GM20431 (cell line): ENCODE data around the gene MFAP5.
"Not testable (repeated sequence)": the region's sequence is repeated elsewhere in the genome, so short reads cannot be mapped to it uniquely, and the experiment has no call there.

Experiments used
- in situ Hi-C: fragments of 300-500 bp; cut with MseI, MboI; formaldehyde crosslinking; loops from one replicate; pipeline ENCODE4 v1.15.0; 2020; ENCODE audit warnings: low sequenced_read_pairs; ENCODE audit not compliant: unreplicated experiment

MFAP5 gene

GRCh38 chr12:8637244-8637643, 25.4 kb downstream of the MFAP5 start:
- in situ Hi-C loops: no loop called here

DNA sequence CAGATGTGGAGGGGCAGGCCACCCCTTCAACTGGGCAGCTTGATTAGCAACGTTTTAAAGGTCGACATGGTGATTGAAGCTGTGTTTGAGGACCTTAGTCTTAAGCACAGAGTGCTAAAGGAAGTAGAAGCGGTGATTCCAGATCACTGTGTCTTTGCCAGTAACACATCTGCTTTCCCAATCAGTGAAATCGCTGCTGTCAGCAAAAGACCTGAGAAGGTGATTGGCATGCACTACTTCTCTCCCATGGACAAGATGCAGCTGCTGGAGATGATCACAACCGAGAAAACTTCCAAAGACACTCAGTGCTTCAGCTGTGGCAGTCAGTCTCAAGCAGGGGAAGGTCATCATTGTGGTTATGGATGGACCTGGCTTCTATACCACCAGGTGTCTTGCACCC, 26.0 kb downstream of the MFAP5 start:
- in situ Hi-C loops: no loop called here

DNA sequence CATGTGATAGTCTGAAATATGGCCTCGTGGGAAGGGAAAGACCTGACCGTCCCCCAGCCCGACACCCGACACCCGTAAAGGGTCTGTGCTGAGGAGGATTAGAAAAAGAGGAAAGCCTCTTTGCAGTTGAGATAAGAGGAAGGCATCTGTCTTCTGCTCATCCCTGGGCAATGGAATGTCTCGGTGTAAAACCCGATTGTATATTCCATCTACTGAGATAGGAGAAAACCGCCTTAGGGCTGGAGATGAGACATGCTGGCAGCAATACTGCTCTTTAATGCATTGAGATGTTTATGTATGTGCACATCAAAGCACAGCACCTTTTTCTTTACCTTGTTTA, 26.6 kb downstream of the MFAP5 start:
- in situ Hi-C loops: not testable (repeated sequence)

- in situ Hi-C loops: not testable (repeated sequence)
Observed at GRCh38 chr12:8635342-8636006, 27.2 kb downstream of the MFAP5 start.

GRCh38 chr12:8630131-8630530, 32.5 kb downstream of the MFAP5 start:
- in situ Hi-C loops: no loop called here

DNA sequence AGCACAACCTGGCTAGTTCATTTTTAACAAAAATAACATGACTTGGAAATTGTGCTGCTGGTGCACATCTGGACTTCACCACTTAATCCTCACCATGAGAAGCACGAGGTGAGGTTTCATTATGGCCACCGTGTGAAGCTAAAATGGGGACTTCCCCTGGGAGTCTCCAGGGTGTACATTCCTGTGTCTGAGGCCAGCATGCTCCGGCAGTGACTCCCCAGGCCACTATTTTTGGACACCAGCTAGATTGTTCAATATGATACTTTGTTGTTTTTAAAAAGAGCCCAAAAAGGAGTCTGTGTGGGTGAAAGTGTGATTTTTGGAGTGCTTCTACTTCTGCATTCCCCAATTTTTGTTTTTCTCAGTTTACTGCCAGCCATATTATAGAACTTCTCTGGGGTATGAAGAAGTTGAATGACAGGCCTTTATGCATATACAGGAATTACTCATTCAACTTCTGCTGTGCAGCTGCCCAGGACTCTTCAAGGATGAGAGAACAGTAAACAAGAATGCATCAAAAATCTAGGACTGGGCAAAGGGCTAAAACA, 33.1 kb downstream of the MFAP5 start:
- in situ Hi-C loops: no loop called here

DNA sequence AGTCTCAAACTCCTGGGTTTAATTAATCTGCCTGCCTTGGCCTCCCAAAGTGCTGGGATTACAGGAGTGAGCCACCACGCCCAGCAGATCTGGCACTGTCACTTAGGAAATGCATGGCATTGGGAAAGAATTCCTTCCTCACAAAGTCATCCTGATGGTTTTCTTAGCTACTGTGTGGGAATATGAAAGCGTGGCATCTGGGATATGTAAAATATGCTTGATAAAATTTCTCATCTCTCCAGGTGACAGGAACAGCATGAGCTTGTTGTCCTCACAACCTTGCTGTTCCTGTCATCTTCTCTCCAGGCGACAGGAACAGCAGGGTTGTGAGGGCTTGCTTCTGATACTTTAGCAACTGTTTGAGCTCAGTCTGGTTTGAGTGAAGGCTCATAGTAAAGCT, 33.9 kb downstream of the MFAP5 start:
- in situ Hi-C loops: no loop called here

- in situ Hi-C loops: not testable (repeated sequence)
Observed at GRCh38 chr12:8624750-8625149, 37.9 kb downstream of the MFAP5 start.

DNA sequence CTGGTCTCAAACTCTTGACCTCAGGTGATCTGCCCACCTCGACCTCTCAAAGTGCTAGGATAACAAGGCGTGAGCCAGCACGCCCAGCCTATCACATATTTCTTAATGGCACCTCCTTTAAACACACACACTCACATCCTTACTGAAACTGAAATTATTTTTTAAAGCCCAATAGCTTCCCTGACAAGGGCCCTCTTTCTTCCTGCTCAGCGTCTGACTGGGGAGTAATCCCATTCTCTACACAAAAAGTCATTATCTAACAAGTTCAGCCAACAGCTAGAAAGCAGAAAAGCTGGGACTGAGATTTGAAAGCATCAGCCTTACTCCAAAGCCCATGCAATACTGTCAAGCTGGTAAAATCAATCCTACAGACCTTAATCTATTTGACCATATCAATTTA, 40.0 kb downstream of the MFAP5 start:
- in situ Hi-C loops: no loop called here

GRCh38 chr12:8615206-8615605, 47.4 kb downstream of the MFAP5 start:
- in situ Hi-C loops: no loop called here

GRCh38 chr12:8613881-8614280, 48.7 kb downstream of the MFAP5 start:
- in situ Hi-C loops: not testable (repeated sequence)

GRCh38 chr12:8612629-8613028, 50.0 kb downstream of the MFAP5 start, which contains the start of gene AICDA:
Gene AICDA (minus strand): TSS chr12:8612859. CDS start chr12:8612767, 92 bp downstream.
- in situ Hi-C loops: no loop called here

- in situ Hi-C loops: no loop called here
Observed at GRCh38 chr12:8609061-8609570, 53.5 kb downstream of the MFAP5 start.

- in situ Hi-C loops: no loop called here
Observed at GRCh38 chr12:8606890-8607289, 55.7 kb downstream of the MFAP5 start.

DNA sequence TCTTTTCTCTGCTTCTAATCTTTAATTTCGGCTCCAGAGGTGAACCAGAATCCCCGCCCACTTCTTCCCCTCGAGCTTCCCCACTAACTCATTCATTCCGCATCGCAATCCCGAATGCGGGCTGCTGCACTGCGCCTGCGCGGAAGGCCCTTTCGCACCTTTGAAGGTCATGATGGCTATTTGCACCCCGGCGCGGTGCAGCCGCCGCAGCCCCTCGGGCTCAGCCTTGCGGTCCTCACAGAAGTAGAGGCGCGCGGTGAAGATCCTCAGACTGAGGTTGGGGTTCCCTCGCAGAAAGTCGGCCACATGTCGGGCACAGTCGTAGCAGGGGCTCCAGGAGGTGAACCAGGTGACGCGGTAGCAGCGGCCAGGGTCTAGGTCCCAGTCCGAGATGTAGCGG, 57.6 kb downstream of the MFAP5 start:
- in situ Hi-C loops: no loop called here

DNA sequence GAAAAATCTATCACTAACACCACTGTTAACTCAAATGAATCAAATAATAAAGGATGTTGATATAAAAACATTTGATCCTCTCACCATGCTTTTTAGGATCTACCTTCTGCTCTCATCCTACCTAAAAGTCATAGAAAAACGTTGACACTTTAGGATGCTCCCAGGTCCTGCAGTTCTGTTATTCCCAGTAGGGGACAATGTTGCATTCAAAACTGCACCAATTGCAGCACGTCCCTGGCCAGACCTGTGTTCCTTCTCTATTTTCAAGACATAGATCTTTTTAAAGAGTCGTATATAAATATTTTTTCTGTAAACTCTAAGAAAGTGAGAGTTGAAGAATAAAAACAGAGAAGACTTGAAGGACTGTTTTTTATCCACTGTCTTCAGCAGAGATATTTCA, 58.8 kb downstream of the MFAP5 start:
- in situ Hi-C loops: no loop called here

GRCh38 chr12:8603286-8603685, 59.3 kb downstream of the MFAP5 start:
- in situ Hi-C loops: no loop called here

GRCh38 chr12:8596561-8596960, 66.1 kb downstream of the MFAP5 start:
- in situ Hi-C loops: no loop called here
